ENCODE data around the gene GLIPR2. TPM values are rescaled to one million over a fixed set of nuclear protein-coding genes. Genes with fewer than 3 reads are reported as not detected.
"Not testable (repeated sequence)": the region's sequence is repeated elsewhere in the genome, so short reads cannot be mapped to it uniquely, and the experiment has no call there.

GLIPR2 gene
- total RNA-seq, 4 donors from 2014 or later = 51.3 to 84.9 (median 59.6) TPM

DNA sequence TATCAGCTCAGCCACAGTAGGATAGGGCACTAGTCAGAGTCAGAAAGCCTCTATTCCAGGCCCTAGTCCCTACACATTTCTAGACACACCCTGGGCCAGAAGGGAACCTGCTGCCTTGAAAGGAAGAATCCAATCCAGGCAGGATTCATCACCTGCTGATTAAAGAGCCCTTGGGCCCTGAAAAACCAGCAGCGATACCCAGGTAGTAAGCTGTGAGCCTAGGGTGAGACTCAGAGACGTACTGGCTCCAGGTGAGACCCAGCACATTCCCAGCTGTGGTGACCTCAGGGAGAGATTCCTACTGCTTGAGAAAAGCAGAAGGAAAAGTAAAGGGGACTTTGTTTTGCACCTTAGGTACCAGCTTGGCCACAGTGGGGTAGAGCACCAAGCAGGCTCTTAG is 37.3 kb downstream of the GLIPR2 start:
- Histone ChIP-seq H3K27me3 (no peaks in the 10 kb centered on the region), H3K27ac (replicated peaks in 1 of 4) (no peak overlapping the region), H3K4me3 (no peak overlapping the region), H3K9me3 (no peaks in the 10 kb centered on the region), H3K36me3 (no peaks in the 10 kb centered on the region), H3K4me1 (no peaks in the 10 kb centered on the region)
- no peak for DNase-seq (ENCODE audit: extremely low spot score)
- WGBS = 94% methylated on average over 2 of the region's 2 CpGs
- intact Hi-C loops (cut with DNase I) = no loop called here
- no peak for TF ChIP-seq POLR2AphosphoS5 (IDR thresholded peaks at IDR 0.05)
- TF ChIP-seq EP300 (IDR thresholded peaks at IDR 0.05) = no peak

- no peaks in the 10 kb centered on the region for H3K27me3 ChIP-seq
- no peaks in the 10 kb centered on the region for H3K36me3 ChIP-seq
- no peaks in the 10 kb centered on the region for H3K4me1 ChIP-seq
- no peak overlapping the region for H3K4me3 ChIP-seq
- TF ChIP-seq POLR2AphosphoS5 (IDR thresholded peaks at IDR 0.05) = no peak
- TF ChIP-seq EP300 (IDR thresholded peaks at IDR 0.05) = no peak
- TF ChIP-seq POLR2A (IDR thresholded peaks at IDR 0.05; ENCODE audit: low read depth) = no peak
- TF ChIP-seq, protein P1, sequence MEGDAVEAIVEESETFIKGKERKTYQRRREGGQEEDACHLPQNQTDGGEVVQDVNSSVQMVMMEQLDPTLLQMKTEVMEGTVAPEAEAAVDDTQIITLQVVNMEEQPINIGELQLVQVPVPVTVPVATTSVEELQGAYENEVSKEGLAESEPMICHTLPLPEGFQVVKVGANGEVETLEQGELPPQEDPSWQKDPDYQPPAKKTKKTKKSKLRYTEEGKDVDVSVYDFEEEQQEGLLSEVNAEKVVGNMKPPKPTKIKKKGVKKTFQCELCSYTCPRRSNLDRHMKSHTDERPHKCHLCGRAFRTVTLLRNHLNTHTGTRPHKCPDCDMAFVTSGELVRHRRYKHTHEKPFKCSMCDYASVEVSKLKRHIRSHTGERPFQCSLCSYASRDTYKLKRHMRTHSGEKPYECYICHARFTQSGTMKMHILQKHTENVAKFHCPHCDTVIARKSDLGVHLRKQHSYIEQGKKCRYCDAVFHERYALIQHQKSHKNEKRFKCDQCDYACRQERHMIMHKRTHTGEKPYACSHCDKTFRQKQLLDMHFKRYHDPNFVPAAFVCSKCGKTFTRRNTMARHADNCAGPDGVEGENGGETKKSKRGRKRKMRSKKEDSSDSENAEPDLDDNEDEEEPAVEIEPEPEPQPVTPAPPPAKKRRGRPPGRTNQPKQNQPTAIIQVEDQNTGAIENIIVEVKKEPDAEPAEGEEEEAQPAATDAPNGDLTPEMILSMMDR (IDR thresholded peaks at IDR 0.05) = no peak
- intact Hi-C loops (cut with DNase I) = no loop called here
- DNase-seq (ENCODE audit: extremely low spot score) = no peak
- H3K27ac ChIP-seq (replicated peaks in 1 of 4) = no peak overlapping the region
- WGBS = 89% methylated on average over 7 of the region's 7 CpGs
- no peaks in the 10 kb centered on the region for H3K9me3 ChIP-seq
These were observed 37.7 kb downstream of the GLIPR2 start for GRCh38 chr9:36174271-36174670.

- no peak for DNase-seq (ENCODE audit: extremely low spot score)
- Histone ChIP-seq H3K4me3 (no peak overlapping the region), H3K9me3 (no peaks in the 10 kb centered on the region), H3K36me3 (no peaks in the 10 kb centered on the region), H3K27ac (replicated peaks in 1 of 4) (no peak overlapping the region), H3K4me1 (no peaks in the 10 kb centered on the region), H3K27me3 (no peaks in the 10 kb centered on the region)
- intact Hi-C loops (cut with DNase I) = no loop called here
- no peak for TF ChIP-seq POLR2AphosphoS5 (IDR thresholded peaks at IDR 0.05)
- TF ChIP-seq, protein P1 (IDR thresholded peaks at IDR 0.05) = no peak
- no peak for TF ChIP-seq EP300 (IDR thresholded peaks at IDR 0.05)
- no peak for TF ChIP-seq POLR2A (IDR thresholded peaks at IDR 0.05; ENCODE audit: low read depth)
- WGBS = 74% methylated on average over 3 of the region's 3 CpGs
These were observed 38.2 kb downstream of the GLIPR2 start for GRCh38 chr9:36174731-36175130.

DNA sequence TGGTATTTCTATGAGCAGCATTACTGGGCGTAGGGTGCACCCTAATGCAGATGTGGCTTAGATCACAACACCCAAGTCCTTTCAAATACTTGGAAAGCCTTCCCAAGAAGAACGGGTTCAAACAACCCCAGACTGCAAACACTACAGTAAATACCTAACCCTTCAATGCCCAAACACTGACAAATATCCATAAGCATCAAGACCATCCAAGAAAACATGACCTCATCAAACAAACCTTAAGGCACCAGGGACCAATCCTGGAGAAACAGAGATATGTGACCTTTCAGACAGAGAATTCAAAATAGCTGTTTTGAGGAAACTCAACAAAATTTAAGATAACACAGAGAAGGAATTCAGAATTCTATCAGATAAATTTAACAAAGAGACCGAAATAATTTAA is 38.7 kb downstream of the GLIPR2 start:
- H3K4me1 ChIP-seq; H3K27ac ChIP-seq (replicated peaks in 1 of 4); DNase-seq (ENCODE audit: extremely low spot score); H3K4me3 ChIP-seq; H3K36me3 ChIP-seq; H3K9me3 ChIP-seq; H3K27me3 ChIP-seq; intact Hi-C loops (cut with DNase I): not testable (repeated sequence)
- 91% methylated on average over 3 of the region's 3 CpGs for WGBS

GRCh38 chr9:36176496-36176895 is 40.0 kb downstream of the GLIPR2 start:
- H3K4me3 ChIP-seq; H3K27me3 ChIP-seq; H3K4me1 ChIP-seq; H3K36me3 ChIP-seq; H3K27ac ChIP-seq (replicated peaks in 1 of 4); DNase-seq (ENCODE audit: extremely low spot score); H3K9me3 ChIP-seq; intact Hi-C loops (cut with DNase I): not testable (repeated sequence)
- WGBS = 93% methylated on average over 10 of the region's 10 CpGs

GRCh38 chr9:36177571-36177970 is 41.0 kb downstream of the GLIPR2 start:
- Histone ChIP-seq H3K27me3 (no peaks in the 10 kb centered on the region), H3K4me1 (no peaks in the 10 kb centered on the region), H3K27ac (replicated peaks in 1 of 4) (no peak overlapping the region), H3K36me3 (no peaks in the 10 kb centered on the region), H3K4me3 (no peak overlapping the region), H3K9me3 (no peaks in the 10 kb centered on the region)
- intact Hi-C loops (cut with DNase I) = no loop called here
- no peak for TF ChIP-seq POLR2AphosphoS5 (IDR thresholded peaks at IDR 0.05)
- no peak for TF ChIP-seq POLR2A (IDR thresholded peaks at IDR 0.05; ENCODE audit: low read depth)
- TF ChIP-seq EP300 (IDR thresholded peaks at IDR 0.05) = no peak
- WGBS = 82% methylated on average over 4 of the region's 4 CpGs
- no peak for DNase-seq (ENCODE audit: extremely low spot score)

DNA sequence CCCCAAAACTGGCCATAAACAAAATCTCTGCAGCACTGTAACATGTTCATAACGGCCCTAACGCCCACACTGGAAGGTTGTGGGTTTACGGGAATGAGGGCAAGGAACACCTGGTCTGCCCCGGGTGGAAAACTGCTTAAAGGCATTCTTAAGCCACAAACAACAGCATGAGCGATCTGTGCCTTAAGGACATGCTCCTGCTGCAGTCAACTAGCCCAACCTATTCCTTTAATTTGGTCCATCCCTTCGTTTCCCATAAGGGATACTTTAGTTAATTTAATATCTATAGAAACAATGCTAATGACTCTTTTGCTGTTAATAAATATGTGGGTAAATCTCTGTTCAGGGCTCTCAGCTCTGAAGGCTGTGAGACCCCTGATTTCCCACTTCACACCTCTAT is 43.7 kb downstream of the GLIPR2 start:
- DNase-seq (ENCODE audit: extremely low spot score); H3K9me3 ChIP-seq; intact Hi-C loops (cut with DNase I); H3K27me3 ChIP-seq; H3K4me3 ChIP-seq; H3K4me1 ChIP-seq; H3K36me3 ChIP-seq; H3K27ac ChIP-seq (replicated peaks in 1 of 4): not testable (repeated sequence)
- 92% methylated on average over 6 of the region's 6 CpGs for WGBS
